IPS-NIHi7 (cell line): Measurements from ENCODE around the gene SART1.
"Not testable (repeated sequence)": the region's sequence is repeated elsewhere in the genome, so short reads cannot be mapped to it uniquely, and the experiment has no call there.

Source experiments
- DNase-seq: peaks from one replicate; pipeline ENCODE4 v3.0.0; 2012; ENCODE audit warnings: mixed read lengths; ENCODE audit errors: extremely low spot score

The SART1 gene

DNA sequence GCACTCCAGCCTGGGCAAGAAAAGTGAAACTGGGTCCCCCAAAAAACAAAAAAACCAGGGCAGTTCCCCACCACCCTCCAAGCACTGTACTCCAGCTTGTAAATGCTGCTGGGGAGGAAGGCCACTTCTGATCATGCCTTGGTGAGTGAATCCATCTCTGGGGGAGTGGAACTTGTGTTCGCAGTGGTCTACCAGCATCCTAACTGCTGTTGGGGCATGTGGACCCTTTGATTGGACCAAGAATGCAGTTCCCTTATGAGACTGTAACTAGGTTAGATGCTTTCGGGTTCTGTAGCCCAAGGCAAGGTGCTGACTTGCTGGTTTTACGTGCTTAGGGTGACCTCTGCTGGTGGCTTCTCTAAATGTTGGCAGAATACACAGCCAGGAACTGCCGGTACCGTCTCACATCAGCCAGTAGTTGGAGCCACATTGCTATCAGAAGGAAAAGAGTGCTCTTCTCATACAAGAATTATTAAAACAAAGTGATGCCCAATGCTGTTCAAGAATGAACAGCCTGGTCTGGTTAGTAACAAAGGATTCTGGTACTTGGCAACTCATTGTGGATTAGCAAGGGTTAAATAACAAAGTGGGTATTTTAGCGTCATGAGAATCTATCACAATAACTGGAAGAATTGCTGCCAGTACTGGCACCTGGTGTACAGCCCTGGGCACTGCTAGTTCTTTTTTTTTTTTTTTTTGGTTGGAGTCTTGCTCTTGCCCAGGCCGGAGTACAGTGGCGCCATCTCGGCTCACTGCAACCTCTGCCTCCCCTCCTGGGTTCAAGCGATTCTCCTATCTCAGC is 27.5 kb downstream of the SART1 start:
- DNase-seq: peak; percentile 93

DNA sequence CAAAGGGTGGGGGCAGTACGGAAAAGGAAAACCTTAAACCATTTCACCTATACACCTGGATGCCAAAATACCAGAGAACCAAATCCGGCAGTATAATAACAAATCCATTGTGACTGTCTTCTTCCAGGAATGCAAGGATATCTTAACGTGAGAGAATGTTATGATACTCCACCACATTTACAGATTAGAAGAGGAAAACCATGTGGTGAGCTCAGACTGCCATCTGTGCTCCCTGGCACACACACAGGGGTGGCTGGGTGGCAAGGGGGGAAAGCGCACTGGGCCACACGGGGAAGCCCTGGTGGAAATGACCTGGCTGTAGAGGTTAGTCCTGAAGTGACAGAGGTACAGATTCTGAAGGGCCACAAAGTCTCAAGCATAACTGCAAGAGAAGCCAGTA is 30.5 kb downstream of the SART1 start:
- no peak for DNase-seq

DNA sequence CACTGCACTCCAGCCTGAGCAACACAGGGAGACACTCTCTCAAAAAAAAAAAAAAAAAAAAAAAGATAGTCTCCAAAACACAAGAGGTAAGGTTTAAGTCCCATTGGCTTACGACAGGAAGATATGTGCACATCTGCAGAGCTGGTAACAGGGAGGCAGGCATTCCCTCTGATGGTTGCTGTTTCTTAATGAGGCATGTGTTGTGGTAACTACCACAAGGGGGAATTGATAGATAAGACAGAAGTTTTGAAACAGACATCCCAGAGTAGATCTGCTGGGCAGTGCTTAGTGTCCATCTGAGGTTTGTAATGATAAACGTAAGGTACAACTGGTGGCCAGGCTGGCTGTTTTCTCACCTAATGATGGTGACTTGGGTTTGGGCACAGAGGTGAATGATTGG is 35.8 kb downstream of the SART1 start:
- no peak for DNase-seq

DNA sequence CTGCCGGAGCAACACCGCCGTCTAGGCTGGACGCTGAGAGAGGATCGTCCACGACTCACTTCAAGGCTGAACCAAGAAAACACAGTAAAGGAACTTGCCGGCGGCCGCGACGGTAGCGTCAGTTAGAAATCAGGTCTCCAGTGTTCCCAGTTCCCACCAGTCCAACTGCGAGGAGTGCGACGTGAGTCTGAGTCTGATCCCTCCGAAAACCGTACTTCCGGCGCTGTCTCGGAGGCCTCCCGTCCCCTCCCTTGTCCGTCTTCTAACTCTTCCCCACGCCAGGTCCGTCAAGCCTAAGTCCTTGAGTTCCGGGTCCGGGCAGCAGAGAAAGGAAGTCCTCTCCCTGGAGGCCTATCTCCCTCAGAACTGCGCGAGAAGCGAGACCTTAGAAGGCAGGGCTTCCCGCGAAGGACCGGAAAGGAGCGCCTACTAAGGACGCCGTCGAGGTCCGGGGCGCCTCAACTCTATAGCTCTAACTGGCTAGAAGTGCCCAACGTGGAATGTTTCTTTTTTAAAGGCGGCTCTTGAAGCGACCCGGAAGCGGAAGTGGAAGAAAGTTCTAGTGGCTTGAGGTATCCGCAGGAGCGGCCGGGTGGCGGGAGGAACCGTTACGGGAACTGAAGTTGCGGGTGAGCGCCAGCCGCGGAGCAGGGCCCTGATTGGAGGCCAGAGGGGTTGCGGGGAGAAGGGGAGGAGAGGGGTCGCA is 40.6 kb downstream of the SART1 start, which contains the start of the genes BANF1 and EIF1AD:
Gene BANF1, plus strand, starts transcription at position 562 of the 706 bp plus-strand sequence. CDS start 748 bp downstream, outside the sequence.
Gene EIF1AD, minus strand, starts transcription at position 216 of the 706 bp plus-strand sequence. CDS start 1,768 bp downstream, outside the sequence.
- peak; percentile 92 for DNase-seq

DNA sequence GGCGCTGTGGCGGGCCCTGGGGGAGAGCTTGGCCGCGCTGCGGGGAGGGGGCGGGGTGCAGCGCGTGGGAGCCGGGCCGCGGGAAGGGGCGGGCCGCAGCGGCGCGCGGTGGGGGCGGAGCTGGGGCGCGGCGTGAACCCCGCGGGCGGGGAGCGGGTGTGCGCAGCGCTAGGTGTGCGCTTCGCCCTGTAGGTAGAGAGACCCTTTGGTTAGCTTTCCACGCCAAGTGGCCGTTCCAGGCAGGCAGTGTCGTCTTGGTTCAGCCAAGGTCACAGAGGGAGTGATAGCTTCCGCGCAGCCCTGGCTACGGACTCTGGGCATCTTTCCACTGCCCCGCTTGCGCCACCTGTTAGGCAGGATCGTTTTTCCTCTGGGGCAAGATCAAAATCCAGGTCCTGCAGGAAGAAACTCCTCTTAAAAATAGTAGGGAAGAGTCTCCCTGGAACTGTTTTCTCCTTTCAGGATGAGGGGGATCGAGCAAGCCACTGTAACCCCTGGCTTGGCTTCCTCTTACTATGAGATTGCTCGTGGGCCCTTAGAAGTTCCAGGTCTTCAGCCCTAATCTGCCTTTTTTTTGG is 41.2 kb downstream of the SART1 start:
- DNase-seq: no peak

DNA sequence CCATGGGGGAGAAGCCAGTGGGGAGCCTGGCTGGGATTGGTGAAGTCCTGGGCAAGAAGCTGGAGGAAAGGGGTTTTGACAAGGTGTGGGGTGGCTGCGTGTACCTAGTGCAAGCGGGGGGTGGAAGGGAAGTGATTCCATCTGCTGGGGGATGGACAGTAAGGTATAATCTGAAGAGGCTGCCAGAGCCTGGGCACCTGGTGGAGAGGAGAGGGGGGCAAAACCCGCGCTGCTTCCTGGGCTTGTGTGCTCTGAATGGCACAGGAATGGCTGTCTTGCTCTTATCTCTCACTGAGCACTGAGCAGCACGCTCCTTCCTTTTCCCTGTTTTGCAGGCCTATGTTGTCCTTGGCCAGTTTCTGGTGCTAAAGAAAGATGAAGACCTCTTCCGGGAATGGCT is 41.8 kb downstream of the SART1 start:
- DNase-seq: no peak

DNA sequence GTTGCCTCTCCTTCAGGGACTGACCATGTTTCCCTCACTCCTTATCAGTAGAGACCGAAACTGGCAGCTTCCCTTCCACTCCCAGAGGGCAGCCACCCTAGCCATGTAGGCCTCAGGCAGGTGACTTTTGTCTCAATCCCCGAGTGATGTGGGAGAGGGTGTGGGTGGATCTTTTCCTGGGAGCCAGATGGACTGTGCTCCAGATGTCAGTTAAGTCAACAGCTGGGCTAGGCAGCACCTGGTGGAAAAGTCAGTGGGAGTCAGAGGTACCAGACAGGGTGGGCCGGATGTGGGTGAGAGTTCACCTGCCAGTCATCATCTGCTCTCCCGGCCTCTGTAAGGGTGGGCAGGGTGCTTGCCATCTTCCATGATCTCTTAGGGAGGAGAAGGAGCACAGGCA is 42.7 kb downstream of the SART1 start:
- DNase-seq: no peak

DNA sequence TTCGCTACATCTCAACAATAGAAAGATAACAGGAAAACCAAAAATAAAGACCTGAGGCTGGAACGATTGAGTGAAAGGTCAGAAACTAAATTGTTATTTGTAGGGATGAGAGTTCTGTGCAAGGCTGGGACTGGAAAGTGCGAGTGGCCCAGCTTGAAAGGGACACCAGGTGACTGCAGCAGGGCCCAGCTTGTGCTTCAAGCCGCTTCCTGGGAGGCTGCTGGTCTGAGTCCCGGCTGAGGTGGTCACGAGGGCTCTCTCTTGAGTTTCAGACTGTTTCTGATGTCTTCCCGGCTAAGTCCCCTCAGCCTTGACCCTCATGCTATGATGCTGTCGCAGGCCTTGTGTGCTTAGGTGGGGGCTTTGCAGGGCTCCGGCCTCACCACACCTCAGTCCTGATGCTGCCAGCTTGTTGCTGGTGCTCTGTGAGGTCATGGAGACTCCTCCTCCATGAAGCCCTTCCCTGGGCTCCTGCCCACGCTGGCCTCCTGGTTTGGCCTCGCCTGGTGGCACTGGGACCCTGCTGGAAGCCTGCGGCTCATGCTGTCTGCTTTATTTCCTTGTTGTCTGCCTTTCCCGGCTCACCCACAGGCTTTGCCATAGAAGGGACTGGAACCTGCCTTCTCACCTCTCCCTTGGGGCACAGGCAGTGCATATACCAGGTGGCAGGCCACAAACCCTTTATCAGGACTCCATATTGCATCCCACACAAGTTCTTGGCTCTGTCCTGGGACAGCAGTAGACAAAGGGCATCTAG is 44.8 kb downstream of the SART1 start:
- DNase-seq: no peak

DNA sequence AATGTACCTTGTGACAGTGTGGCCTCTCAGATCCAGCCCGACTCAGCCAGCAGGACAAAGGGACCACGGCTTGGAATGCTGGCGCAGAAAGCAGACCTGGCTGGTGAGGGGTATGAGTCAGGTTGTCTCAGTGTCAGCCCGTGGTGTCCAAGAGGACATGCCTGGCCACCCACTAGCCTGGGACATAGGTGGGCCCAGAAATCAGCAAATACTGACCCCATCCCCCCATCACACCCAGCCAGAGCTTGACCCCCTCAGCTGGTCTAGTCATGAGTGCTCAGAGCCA is 45.3 kb downstream of the SART1 start:
- no peak for DNase-seq

DNA sequence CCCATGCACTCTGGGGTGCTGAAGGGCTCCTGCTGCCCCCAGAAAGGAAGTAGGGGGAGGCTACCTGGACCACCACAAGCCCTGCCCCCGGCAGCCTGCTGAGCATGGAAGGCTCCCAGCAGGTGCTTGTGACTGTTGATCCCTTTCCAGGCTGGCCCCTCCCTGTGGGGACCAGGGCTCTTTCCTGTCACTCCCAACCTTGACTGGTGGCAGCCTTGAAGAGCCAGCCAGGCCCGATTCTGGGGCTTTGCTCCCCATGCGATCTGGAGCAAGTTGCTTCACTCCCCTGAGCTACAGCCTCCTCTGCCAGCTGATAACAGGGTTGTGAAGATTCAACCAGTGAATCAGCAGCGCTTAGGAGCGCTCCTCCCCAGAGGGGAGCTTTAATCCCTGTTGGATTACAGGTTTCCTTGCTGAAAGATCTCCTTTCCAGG is 45.7 kb downstream of the SART1 start:
- DNase-seq: no peak

DNA sequence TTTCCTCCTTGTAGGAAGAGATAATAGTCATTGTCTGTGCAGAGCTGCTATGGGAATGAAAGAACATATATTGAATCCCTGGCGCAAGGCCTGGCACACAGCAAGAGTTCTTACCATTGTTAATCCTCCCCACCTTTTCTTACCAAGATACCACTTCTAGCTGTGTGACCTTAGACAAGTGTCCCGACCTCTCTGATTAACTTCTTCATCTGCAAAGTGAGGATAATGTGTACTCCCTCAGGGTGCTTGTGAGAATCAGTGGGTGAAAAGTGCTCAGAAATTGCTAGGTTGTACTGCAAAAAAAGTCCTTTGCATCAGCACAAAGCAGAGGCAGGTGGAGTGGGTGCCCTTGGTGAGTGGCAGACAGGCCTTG is 46.5 kb downstream of the SART1 start:
- DNase-seq: no peak

DNA sequence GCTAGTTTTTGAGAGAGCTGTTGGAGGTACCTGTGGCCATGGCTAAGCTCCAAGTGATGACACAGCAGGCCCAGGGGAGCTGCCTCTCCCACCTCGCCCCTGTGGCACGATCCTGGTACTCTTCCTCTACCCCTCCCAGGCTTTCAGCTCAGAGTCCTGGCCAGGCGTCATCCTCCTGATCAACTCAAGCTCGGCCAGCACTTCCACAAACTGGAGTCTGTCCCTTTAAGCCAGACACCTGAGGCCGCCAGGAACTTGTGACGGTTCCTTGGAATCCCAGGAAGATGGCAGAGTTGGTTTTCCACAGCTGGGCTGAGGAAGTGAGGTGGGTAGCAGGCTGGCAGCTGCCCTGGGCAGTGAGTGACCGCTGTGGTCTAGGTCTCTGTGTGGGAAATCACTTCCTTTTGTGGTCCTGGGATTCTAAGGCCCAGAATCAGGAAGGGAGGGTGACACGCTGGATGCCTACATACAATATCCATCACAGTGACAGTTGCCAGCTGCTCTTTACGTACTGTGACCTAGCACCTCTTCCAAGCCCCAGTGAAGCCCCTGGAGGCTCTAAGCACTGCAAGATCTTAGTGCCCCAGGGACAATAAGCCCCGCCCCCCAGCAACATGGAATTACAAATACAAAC is 47.1 kb downstream of the SART1 start:
- no peak for DNase-seq

DNA sequence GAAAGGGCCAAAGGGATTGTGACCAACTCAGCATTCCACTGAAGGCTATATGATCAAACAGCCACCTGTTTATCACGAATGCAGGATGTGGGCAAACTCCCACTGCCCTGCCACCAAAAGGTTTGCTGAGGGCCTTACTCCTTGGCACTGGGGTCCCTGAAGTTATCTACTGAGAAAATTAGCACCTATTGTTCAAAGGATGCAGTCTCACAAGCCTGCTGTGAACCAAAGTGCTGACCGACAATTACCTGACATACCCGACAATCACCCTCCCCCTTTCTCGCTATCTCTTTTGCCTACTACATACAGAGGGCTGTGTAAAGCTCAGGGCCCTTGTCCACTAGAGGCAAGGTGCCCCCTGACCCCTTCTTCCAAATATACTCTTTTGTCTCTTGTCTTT is 48.5 kb downstream of the SART1 start:
- DNase-seq: not testable (repeated sequence)

DNA sequence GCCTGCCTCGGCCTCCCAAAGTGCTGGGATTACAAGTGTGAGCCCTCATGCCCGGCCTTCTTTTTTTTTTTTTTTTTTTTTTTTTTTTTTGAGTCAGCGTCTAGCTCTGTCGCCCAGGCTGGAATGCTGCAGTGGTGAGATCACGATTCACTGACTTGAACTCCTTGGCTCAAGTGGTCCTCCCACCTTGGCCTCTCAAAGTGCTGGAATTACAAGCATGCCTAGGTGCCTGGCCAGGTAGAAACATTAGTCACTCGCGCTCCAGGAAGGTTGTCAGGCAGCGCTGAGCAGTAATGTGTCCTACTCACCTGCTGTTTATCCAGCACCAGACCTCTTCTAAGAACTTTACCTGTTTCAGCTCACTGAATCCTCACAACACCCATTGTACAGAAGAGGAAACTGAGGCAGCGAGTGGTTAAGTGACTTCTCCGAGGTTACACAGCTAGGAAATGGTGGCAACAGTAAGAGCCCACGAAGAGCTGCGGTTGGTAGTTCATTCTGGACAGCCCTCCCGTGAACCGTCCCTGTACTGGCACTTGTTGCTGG is 49.8 kb downstream of the SART1 start:
- no peak for DNase-seq

DNA sequence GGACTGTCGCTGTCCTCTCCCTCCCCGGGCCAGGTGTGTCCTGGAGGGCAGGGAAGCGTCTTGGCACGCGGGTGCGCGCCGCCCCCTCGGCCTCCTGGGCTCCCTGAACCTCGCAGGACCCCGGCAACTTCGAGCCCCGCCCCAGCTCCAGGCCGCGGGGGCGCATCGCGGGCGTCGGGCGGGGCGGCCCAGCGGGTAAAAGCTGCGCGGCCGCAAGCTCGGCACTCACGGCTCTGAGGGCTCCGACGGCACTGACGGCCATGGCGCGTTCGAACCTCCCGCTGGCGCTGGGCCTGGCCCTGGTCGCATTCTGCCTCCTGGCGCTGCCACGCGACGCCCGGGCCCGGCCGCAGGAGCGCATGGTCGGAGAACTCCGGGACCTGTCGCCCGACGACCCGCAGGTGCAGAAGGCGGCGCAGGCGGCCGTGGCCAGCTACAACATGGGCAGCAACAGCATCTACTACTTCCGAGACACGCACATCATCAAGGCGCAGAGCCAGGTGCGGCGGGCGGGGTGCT is 50.3 kb downstream of the SART1 start, which contains the start of gene CST6:
Gene CST6, plus strand, starts transcription at position 224 of the 519 bp plus-strand sequence. Its CDS starts 37 bp downstream, at position 261.
- no peak for DNase-seq

DNA sequence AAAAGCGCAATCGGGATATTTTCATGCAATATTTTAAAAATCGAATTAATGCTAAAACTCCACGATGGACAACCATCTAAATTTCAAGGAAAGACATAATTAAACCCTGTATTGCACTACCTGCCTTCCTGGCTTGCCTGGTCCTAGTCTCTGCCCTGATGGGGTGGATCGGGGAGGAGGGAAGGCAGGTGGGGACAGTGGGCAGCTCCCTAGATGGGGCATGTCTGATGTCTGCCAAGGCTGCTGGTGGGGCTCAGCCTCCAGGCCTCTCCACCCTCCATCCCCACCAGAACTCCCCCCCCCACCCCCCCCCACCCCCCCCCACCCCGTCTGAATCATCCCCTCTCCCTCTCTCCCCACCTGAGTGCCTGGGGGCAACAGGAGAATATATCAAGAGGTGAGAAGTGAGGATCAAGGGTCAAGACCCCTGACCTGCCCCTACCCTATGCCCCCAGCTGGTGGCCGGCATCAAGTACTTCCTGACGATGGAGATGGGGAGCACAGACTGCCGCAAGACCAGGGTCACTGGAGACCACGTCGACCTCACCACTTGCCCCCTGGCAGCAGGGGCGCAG is 50.9 kb downstream of the SART1 start:
- DNase-seq: no peak

DNA sequence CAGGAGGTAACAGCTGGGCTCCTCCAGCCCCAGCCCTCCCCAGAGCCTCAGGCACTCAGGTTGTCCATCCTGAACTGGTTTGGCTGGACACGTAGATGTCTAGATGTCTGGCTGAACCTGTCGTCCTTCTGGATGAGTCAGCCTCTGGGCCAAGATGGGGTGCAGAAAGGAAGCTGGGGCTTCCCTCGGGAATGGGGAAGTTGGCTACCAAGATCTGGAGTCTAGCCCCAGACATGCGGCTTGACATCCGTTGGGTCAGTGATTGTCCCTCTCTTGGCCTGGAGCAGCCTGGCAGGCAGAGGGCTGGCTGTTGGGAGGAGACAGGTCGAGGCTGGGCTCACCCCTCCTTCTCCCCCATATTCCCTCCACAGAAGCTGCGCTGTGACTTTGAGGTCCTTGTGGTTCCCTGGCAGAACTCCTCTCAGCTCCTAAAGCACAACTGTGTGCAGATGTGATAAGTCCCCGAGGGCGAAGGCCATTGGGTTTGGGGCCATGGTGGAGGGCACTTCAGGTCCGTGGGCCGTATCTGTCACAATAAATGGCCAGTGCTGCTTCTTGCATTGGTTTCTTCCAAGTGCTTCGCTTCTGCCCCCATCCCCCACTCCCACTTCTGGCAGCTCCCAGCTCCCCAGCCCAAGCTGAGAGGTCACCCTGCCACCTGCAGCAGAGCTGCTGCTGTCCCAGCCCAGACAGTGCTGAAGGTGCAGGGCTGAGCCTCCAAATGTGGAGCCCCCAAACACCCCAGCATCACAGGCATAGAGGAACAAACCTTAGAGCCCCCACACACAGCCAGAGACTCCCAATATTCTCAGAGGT is 51.6 kb downstream of the SART1 start:
- DNase-seq: no peak

DNA sequence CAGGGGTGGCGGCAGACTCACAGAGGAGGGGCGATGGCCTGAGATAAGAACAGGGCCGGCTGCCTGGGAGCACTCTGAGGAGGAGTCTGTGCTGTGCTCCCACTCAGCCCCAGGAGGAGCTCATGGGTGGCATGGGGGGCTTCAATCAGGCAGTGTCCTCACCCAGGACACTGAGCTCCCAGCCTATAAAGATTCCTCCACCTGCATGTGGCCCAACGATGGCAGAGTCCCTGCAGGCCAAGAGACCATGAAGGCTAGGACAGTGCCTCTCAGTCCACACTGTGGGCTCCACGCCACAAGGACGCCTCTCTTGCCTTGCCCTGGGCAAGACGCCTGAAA is 52.2 kb downstream of the SART1 start:
- no peak for DNase-seq

DNA sequence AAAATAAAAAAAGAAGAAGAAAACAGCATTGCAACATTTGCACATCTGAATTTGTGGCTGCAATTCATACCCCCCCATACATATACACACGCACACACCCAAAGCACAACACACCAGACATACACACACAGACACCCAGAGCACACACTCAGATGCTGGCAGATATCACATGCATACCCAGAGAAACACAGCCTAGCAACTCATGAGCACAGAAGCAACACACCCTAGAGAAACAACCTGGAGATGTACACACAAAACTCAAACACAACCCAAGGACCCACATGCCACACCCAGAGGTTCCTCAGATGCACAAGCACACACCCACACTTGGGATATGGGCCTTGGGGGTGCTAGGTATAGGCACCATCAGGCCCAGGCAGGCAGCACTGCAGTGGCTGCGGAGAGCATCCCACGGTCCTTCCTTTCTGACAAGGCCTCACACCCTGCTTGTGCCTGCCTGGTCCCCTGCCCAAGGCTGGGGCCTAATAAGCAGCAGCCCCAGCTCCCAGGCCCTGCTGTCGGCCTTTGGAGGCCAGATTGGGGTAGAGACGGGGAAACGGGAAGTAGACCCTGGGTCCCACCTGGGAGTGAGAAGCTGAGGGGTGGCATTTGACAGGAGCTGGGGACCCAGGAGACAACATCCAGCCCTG is 53.4 kb downstream of the SART1 start:
- no peak for DNase-seq
